GM11168 (cell line): Measurements from ENCODE around the gene BORCS5.

Experiments
- in situ Hi-C: fragments of 300-500 bp; cut with MboI; formaldehyde crosslinking; loops from one replicate; pipeline ENCODE4 v1.12.0; 2022; ENCODE audit warnings: low sequenced_read_pairs; ENCODE audit not compliant: unreplicated experiment

The BORCS5 gene

GRCh38 chr12:12425001-12425400 lies 68.1 kb downstream of the BORCS5 start:
- in situ Hi-C loops: no loop called here

- in situ Hi-C loops: no loop called here
These were observed 68.7 kb downstream of the BORCS5 start for GRCh38 chr12:12425616-12426015.

GRCh38 chr12:12427568-12427967 lies 70.7 kb downstream of the BORCS5 start:
- in situ Hi-C loops: no loop called here

- in situ Hi-C loops: no loop called here
These were observed 71.2 kb downstream of the BORCS5 start for GRCh38 chr12:12428047-12428446.

- in situ Hi-C loops: no loop called here
These were observed 72.2 kb downstream of the BORCS5 start for GRCh38 chr12:12428961-12429657.

GRCh38 chr12:12432364-12432763 lies 75.5 kb downstream of the BORCS5 start:
- in situ Hi-C loops: no loop called here

GRCh38 chr12:12433203-12433731 lies 76.4 kb downstream of the BORCS5 start:
- in situ Hi-C loops: no loop called here

GRCh38 chr12:12436831-12437345 lies 80.0 kb downstream of the BORCS5 start:
- in situ Hi-C loops: no loop called here

GRCh38 chr12:12439636-12440035 lies 82.8 kb downstream of the BORCS5 start:
- in situ Hi-C loops: loop anchor here (10.0 kb wide), 1 partner anchor 55 kb away; no protein-coding TSS in a partner anchor

GRCh38 chr12:12440784-12441428 lies 84.0 kb downstream of the BORCS5 start:
- in situ Hi-C loops: loop anchor here (10.0 kb wide), 1 partner anchor 56 kb away; no protein-coding TSS in a partner anchor

- in situ Hi-C loops: loop anchor here (10.0 kb wide), 1 partner anchor 57 kb away; no protein-coding TSS in a partner anchor
These were observed 84.5 kb downstream of the BORCS5 start for GRCh38 chr12:12441429-12441807.

GRCh38 chr12:12441843-12442461 lies 85.1 kb downstream of the BORCS5 start:
- in situ Hi-C loops: loop anchor here (10.0 kb wide), 1 partner anchor 57 kb away; no protein-coding TSS in a partner anchor

- in situ Hi-C loops: loop anchor here (10.0 kb wide), 1 partner anchor 58 kb away; no protein-coding TSS in a partner anchor
These were observed 85.7 kb downstream of the BORCS5 start for GRCh38 chr12:12442548-12443071.

- in situ Hi-C loops: loop anchor here (10.0 kb wide), 1 partner anchor 59 kb away; no protein-coding TSS in a partner anchor
These were observed 86.6 kb downstream of the BORCS5 start for GRCh38 chr12:12443431-12443878.

- in situ Hi-C loops: loop anchor here (10.0 kb wide), 1 partner anchor 61 kb away; no protein-coding TSS in a partner anchor
These were observed 88.4 kb downstream of the BORCS5 start for GRCh38 chr12:12445165-12445881.

GRCh38 chr12:12445882-12446181 lies 89.0 kb downstream of the BORCS5 start:
- in situ Hi-C loops: loop anchor here (10.0 kb wide), 1 partner anchor 61 kb away; no protein-coding TSS in a partner anchor

GRCh38 chr12:12446786-12447185 lies 89.9 kb downstream of the BORCS5 start:
- in situ Hi-C loops: loop anchor here (10.0 kb wide), 1 partner anchor 62 kb away; no protein-coding TSS in a partner anchor

- in situ Hi-C loops: loop anchor here (10.0 kb wide), 1 partner anchor 62 kb away; no protein-coding TSS in a partner anchor
These were observed 90.4 kb downstream of the BORCS5 start for GRCh38 chr12:12447236-12447635.

- in situ Hi-C loops: loop anchor here (10.0 kb wide), 1 partner anchor 63 kb away; no protein-coding TSS in a partner anchor
These were observed 91.0 kb downstream of the BORCS5 start for GRCh38 chr12:12447837-12448236.
